Lower leg skin (tissue), 4 donors: ENCODE data around the gene SLTM. TPM values are rescaled to one million over a fixed set of nuclear protein-coding genes. Genes with fewer than 3 reads are reported as not detected.

Experiments used
- DNase-seq, 2 donors: peaks; one replicate each; pipeline ENCODE4 v3.0.0-alpha.2; 2019; ENCODE audit warnings: low spot score in 2 of 2
- H3K4me3 ChIP-seq: fragments of 200-600 bp; sonication (generic); 2 replicates; pipeline ENCODE4 v1.5.1; 2017; ENCODE audit warnings: mild to moderate bottlenecking, low read depth; ENCODE audit not compliant: poor library complexity, severe bottlenecking
- POLR2A ChIP-seq, 2 donors: fragments of 450-650 bp; IDR thresholded peaks; one replicate each; pipeline ENCODE4 v1.6.1; 2016 to 2017; ENCODE audit warnings: antibody characterized with exemption in 2 of 2, mild to moderate bottlenecking in 1 of 2, moderate library complexity in 1 of 2
- WGBS, 2 donors: methylation state at CpG; one replicate each; pipeline ENCODE4 v1.1.5; 2018; 5-methylcytosine and 5-hydroxymethylcytosine counted together
- intact Hi-C: fragments of 100-400 bp; cut with DNase I; formaldehyde crosslinking; loops from one replicate; pipeline ENCODE4 v1.15.0; 2023; ENCODE audit warnings: low total_unique reads
- total RNA-seq, 4 donors: library from RNA; depleted of rRNA; stranded (reverse); fragments of >200 nt; gene quantifications; one replicate each; pipeline ENCODE4 v1.1.0, GENCODE V29; 2016
- TF ChIP-seq, protein P1 (sequence below), 3 donors: fragments of 450-650 bp; IDR thresholded peaks; one replicate each; pipeline ENCODE4 v1.5.1; 2016; ENCODE audit warnings: antibody characterized with exemption in 3 of 3, mild to moderate bottlenecking in 3 of 3, moderate library complexity in 2 of 3

The SLTM gene
- total RNA-seq, 4 donors from 2014 or later: 85.3 to 125 (median 93.3) TPM

DNA sequence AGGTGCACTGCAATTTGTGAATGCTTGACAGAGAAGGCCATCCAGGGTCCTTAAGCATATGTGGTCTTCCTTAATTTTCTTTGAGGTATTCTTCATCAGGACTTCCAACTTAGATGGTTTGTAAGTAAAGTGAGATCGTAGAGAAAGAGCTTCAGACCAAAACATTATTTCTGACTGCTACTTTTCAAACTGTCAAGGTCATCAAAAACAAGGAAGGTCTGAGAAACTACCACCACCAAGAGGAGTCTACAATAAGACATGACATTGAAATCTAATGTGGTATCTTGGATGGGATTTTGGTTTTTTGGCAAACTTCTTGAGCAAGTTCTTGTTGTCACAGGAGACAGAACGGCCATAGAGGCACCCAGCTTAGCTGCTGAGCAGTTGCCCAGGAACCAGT is 34.0 kb upstream of the SLTM start:
- intact Hi-C loops: no loop called here
- H3K4me3 ChIP-seq: no peak overlapping the region
- TF ChIP-seq POLR2A (IDR thresholded peaks at IDR 0.05): no peak
- no peak for DNase-seq
- 80 to 87% methylated on average over 2 of the region's 2 CpGs for WGBS, 2 donors

DNA sequence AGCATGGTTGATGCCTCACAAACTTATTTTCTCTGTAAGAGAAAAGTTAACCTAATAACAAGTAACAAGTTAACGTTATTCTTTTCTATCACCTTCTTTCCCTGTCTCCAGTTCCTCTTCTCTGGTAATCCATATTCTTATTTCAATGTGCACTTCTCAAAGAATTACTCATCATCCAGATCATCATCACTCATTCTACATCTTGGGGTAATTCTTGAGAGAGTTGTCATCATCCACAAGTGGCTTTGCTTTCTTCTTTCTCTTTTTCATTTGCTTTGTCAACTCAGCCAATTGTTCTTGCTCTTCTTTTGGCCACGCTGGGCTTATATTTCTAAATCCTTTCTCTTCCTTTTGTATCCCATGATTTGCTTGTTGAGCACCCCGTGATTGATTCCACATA is 33.2 kb upstream of the SLTM start:
- no peak for TF ChIP-seq POLR2A (IDR thresholded peaks at IDR 0.05)
- TF ChIP-seq, protein P1, sequence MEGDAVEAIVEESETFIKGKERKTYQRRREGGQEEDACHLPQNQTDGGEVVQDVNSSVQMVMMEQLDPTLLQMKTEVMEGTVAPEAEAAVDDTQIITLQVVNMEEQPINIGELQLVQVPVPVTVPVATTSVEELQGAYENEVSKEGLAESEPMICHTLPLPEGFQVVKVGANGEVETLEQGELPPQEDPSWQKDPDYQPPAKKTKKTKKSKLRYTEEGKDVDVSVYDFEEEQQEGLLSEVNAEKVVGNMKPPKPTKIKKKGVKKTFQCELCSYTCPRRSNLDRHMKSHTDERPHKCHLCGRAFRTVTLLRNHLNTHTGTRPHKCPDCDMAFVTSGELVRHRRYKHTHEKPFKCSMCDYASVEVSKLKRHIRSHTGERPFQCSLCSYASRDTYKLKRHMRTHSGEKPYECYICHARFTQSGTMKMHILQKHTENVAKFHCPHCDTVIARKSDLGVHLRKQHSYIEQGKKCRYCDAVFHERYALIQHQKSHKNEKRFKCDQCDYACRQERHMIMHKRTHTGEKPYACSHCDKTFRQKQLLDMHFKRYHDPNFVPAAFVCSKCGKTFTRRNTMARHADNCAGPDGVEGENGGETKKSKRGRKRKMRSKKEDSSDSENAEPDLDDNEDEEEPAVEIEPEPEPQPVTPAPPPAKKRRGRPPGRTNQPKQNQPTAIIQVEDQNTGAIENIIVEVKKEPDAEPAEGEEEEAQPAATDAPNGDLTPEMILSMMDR (IDR thresholded peaks at IDR 0.05): no peak
- WGBS, 2 donors: 89 to 90% methylated on average over 3 of the region's 3 CpGs
- no peak for DNase-seq
- H3K4me3 ChIP-seq: no peak overlapping the region
- intact Hi-C loops: no loop called here

DNA sequence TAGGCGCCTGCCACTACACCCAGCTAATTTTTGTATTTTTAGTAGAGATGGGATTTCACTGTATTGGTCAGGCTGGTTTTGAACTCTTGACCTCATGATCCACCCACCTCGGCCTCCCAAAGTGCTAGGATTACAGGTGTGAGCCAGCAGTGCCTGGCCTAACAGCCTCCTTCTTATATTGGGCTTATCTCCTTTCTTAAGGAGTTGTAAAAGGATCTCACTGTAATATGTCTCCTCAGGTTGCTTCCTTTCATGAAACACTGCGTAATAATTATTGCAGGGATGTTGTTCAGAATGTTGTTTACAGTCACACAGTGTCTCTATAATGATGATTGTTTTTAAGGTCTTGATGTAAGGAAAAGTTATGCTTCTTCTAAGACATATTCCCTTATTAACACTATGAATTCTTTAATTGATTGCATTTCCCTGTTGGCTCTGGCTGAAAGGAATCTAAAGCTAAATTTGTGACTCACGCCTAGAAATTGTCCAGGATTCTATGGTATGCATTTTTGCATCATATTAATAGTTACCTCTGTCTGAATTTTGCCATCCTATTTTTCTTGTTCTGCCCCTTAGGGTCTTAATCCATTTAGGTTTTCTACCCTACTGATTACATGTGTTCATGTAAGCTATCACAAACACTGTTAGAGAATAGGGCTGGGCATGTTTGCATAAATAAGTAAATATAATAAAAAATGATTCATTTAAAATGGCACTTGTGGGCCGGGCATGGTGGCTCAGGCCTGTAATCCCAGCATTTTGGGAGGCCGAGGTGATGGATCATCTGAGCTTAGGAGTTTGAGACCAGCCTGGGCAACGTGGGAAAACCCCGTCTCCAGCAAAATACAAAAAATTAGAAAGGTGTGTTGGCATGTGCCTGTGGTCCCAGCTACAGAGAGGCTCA is 29.4 kb upstream of the SLTM start:
- TF ChIP-seq POLR2A (IDR thresholded peaks at IDR 0.05): no peak
- TF ChIP-seq, protein P1 (IDR thresholded peaks at IDR 0.05): no peak
- no peak for DNase-seq
- intact Hi-C loops: no loop called here

DNA sequence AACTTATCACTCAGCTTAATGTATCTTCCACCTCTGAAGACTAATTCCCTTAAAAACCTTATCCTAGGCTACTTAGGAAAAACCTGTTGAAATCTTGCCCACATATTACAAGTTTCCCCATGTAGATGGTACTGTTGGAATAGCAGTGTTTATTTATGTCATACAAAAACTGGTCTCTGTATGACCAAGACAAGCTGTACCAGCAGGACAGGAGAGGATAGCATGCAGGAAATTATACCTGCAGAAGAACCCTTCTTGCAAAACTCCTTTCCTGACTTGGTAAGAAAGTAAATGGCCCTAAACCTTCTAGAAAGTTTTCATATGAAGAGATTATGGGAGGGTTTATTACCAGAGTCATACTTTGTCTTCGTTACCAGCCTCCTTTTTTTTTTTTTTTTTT is 28.7 kb upstream of the SLTM start:
- no peak for TF ChIP-seq POLR2A (IDR thresholded peaks at IDR 0.05)
- no peak overlapping the region for H3K4me3 ChIP-seq
- intact Hi-C loops: no loop called here
- no peak for DNase-seq
- WGBS, 2 donors: 81 to 90% methylated on average over 1 of the region's 1 CpG

More for the DNA sequence above, 29.4 kb upstream of the SLTM start:
- WGBS, 2 donors: 79 to 80% methylated on average over 8 of the region's 8 CpGs
- no peak overlapping the region for H3K4me3 ChIP-seq

DNA sequence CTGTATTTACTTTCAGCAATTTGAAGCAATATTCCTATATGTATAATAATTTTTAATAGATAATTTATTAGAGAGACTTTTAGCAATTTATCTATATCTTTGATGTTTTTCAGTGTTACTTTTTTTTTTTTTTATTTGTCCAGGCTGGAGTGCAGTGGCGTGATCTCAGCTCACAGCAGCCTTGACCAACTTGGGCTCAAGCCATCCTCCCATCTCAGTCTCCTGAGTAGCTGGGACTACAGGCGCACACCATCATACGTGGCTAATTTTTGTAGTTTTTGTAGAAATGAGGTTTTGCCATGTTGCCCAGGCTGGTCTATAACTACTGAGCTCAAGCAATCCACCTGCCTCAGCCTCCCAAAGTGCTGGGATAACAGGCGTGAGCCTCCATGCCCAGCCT is 25.3 kb upstream of the SLTM start:
- DNase-seq: no peak
- 91 to 93% methylated on average over 4 of the region's 4 CpGs for WGBS, 2 donors
- TF ChIP-seq POLR2A (IDR thresholded peaks at IDR 0.05): no peak
- TF ChIP-seq, protein P1 (IDR thresholded peaks at IDR 0.05): no peak
- H3K4me3 ChIP-seq: no peak overlapping the region
- intact Hi-C loops: no loop called here

DNA sequence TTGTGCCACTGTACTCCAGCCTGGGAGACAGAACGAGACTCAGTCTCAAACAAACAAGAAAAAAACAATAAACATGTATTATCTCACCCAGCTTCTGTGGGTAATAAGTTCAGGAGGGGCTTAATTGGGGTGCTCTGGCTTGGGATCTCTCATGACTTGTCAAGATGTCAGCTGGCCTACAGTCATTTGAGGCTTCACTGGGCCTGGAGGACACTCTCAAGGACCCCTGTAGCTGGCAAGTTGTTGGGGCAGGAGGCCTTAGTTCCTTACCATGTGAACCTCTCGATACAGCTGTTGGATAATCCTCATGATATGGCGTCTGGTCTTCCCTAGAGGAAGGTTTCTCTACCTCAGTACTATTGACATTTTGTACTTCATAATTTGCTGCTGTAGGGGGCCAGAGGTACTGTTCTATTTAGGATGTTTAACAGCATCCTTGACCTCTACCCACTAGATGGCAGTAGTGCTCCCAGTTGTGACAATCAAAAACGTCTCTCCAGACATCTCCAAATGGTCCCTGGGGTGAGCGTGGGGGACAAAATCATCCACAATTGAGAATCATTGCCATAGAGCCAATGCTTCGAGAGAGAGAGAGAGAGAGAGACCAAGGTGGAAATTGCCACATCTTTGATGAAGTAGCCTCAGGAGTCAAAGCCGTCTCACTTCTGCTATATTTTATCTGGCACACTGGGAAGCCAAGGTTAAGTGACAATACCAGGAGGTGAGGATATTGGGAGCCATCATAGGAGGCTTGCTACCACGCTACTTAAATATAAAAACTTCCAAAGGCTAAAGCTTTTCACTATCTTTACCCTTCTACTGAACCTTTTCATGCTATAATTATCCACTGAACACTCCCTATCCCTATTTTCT is 23.9 kb upstream of the SLTM start:
- intact Hi-C loops: no loop called here
- WGBS, 2 donors: 20 to 37% methylated on average over 8 of the region's 8 CpGs
- no peak for TF ChIP-seq POLR2A (IDR thresholded peaks at IDR 0.05)
- TF ChIP-seq, protein P1 (IDR thresholded peaks at IDR 0.05): peak in 1 of 3 donors; percentile 39
- no peak overlapping the region for H3K4me3 ChIP-seq
- DNase-seq: peak in 1 of 2 donors; percentile 36
